Effector CD8-positive, alpha-beta T cell (primary cell): ENCODE measurements around the gene GDI1.
A peak's percentile ranks its signal among the peaks of the same experiment; 100 is the strongest.
"Not testable (repeated sequence)": the region's sequence is repeated elsewhere in the genome, so short reads cannot be mapped to it uniquely, and the experiment has no call there.

Experiments used
- DNase-seq: peaks from one replicate; lab custom pipeline; 2025; lab: John Stamatoyannopoulos, UW
- total RNA-seq, 4 experiments: gene quantifications; one replicate each; lab custom pipeline; 2026; lab: John Stamatoyannopoulos, UW

Gene GDI1
- total RNA-seq = 122 to 174 (median 139) reads per million in 4 experiments

DNA sequence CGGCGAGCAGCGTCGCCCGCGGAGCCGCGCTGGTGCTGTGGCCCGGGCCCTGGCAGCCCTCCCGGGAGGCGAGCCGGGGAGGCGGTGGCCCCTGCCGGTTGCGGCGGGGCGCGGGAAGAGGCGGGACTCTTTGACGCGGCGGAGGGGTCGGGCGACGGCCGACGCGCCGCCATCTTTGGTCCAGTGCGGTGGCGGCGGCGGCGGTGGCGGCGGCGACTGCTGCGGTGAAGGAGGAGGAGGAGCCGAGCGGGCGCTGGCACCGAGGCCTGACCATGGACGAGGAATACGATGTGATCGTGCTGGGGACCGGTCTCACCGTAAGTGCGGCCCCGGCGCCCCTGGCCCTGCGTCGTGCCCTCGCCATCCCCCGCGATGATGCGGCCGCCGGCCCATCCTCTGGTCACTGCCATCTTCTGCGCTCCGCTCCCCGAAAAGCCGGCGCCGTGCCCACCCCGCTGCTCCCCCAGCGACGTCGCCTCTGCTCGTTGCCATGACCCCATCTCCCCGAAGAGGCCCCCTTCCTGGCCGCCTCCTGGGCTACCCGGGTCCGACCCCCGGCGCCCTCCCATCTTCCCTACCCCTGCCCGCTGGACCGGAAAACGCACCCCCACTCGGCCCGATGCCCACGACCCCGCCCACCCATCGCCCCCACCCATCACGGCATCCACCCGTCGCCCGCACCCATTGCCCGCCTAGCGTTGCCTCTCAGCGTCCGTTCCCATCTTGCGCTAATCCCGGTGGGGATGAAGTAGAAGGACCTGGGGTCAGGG is at the start of gene GDI1:
Gene GDI1, plus strand, starts transcription at position 172 of the 770 bp plus-strand sequence. Its CDS starts 101 bp downstream, at position 273.
- DNase-seq = peak; percentile 50

DNA sequence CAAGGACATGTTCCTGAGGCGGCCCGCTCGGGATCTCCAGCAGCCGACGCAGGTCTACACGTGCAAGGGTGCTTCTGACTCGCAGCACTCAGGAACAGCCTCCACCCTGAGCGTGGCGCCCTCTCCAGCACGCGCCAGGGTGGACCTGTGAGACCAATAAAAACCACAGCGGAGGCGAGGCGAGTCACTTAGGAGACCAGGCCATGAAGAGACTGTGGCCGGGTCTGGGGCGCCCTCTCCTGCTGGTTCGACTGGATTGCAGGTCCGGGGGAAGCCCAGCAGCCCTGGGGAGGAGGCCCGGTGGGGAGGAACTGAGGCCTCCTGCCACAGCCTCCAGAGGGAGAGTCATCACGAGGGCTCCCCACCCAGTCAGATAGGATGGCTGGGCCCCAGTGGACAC is 48.9 kb upstream of the GDI1 start:
- DNase-seq = not testable (repeated sequence)

DNA sequence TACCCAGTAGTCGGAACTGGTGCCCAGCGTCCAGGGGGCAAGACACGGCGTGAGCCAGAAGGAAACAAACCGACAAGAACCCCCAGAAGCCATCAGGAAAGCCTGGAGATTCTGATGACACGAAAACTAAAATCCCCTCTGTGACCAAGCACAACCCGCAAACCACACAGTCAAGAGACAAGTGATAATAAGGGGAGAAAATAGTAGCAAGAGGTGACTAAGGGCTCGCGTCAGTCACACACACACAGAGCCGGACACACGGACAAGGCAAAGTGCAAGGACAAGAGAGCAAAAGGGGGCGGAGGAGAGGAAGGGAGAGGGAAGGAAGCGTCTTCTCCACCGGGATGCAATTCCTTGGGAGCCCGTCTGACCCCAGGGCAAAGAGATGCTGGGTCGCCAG is 48.3 kb upstream of the GDI1 start:
- DNase-seq = not testable (repeated sequence)

- not testable (repeated sequence) for DNase-seq
Measured at GRCh38 chrX:154389812-154390747, 46.9 kb upstream of the GDI1 start.

DNA sequence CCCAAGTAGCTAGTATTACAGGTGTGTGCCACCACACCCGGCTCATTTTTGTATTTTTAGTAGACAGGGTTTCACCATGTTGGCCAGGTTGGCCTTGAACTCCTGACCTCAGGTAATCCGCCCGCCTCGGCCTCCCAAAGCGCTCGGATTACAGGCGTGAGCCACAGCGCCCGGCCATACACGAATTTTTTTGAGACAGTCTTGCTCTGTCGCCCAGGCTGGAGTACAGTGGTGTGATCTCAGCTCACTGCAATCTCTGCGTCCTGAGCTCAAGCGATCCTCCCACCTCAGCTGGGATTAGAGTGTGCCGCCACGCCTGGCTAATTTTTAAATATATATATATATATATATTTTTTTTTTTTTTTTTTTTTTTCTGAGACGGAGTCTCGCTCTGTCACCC is 40.6 kb upstream of the GDI1 start:
- DNase-seq = not testable (repeated sequence)

GRCh38 chrX:154396973-154397887 is 39.7 kb upstream of the GDI1 start:
- peak; percentile 31 for DNase-seq

DNA sequence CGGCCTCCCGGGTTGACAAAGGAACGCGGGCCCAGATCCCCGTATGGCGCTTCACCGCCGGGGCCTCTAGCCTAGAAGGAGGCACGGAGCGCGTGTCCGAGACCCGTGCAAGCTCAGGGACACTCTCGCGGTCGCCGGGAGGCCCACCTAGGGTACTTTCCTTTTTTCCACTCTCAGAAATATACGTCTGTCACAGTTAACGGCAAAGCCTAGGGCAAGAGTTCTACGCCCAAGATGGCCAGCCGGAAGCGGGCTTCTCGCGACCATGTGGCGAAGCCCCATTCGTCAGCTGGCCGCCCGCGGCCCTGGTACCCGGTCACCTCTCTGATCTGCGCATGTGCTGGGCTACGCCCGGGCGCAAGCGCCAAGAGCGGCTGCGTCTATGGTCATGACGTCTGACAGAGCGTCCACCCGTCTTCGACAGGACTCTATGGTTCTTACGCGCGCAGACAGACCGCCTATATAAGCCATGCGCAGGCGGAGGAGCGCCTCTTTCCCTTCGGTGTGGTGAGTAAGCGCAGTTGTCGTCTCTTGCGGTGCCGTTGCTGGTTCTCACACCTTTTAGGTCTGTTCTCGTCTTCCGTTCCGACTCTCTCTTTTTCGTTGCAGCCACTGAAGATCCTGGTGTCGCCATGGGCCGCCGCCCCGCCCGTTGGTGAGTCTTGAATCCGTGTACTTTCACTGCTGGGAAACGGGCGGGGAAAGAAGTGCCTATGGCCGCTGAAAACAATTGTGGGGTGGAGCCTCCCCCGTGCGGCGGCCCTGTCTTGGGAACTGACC is 38.9 kb upstream of the GDI1 start, which contains the start of gene RPL10:
Gene RPL10, plus strand, starts transcription at position 490 of the 780 bp plus-strand sequence. Its CDS starts 143 bp downstream, at position 633.
- DNase-seq = peak; percentile 77

DNA sequence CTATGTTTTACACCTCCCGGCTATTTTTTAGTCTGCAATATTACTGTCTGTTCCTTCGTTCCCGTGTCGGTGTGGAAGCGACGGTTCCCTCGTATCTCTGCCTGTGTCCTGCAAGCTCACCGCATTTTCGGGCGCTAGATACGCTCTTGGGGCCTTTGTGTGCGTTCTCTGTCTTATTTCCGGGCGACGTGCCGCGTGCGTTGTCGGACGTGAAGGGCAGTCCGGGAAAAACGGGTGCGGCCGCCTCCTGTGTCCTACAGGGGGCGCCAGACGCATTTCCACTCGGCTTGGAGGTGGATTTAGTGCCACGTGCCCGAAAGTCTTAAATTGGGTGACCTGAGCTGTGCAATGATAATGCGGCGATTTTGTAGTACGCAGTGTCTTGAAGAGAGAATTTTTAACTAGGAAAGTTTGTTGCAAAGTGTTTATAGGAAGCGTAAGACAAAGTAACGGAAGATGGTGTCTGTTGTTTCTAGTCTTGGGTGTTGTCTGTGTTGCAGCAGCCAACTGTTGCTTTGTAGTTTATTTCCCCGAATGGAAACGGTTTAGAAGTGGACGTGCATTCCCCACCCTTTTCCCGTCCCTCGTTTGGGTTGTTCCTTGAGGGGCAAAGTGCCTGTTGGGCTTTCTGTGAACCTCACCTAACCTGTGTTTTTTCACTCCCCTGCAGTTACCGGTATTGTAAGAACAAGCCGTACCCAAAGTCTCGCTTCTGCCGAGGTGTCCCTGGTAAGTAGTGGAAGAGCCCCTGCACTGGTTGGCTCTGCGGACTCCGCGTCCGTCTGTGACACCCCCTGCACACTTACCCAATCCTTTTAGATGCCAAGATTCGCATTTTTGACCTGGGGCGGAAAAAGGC is 38.1 kb upstream of the GDI1 start:
- DNase-seq = peak; percentile 69

DNA sequence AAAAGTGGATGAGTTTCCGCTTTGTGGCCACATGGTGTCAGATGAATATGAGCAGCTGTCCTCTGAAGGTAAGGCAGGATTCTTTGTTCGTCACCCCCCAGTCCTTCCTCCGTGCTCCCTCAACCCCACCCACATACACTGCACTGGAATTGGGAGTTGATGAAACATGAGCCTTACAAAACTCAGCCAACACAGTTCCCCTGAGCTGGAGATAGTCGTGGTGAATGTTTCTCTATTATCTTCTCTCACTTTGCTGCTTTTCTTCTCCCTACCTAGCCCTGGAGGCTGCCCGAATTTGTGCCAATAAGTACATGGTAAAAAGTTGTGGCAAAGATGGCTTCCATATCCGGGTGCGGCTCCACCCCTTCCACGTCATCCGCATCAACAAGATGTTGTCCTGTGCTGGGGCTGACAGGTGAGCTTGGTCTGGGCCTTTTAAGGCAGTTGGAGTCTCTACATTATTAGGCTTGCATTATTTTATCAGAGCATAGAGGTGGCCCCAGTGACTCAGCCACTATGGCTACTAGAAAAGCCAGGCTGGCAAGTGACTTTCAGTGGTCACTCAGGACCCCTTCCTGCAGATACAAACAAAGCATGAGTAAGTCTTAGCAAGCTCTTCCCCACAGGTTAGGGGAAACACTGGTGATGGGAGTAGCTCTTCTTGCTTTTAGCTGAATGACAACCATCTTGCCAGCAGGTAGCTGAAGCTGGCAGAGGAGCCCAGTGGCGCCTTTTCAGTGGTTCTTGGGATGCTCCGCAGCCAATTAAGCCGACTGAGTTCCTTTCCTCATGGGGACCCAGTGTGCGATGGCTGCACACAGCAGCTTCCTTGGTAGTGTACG is 37.2 kb upstream of the GDI1 start:
- DNase-seq = no peak

- DNase-seq = not testable (repeated sequence)
Measured at GRCh38 chrX:154400369-154400817, 36.6 kb upstream of the GDI1 start.

- no peak for DNase-seq
Measured at GRCh38 chrX:154401045-154401799, 35.7 kb upstream of the GDI1 start.

GRCh38 chrX:154401918-154402621 is 34.9 kb upstream of the GDI1 start:
- DNase-seq = no peak

GRCh38 chrX:154402622-154403127 is 34.3 kb upstream of the GDI1 start:
- no peak for DNase-seq

GRCh38 chrX:154403192-154403591 is 33.8 kb upstream of the GDI1 start:
- no peak for DNase-seq

GRCh38 chrX:154403858-154404257 is 33.1 kb upstream of the GDI1 start:
- DNase-seq = no peak

GRCh38 chrX:154404625-154405192 is 32.2 kb upstream of the GDI1 start:
- DNase-seq = no peak
